ENCODE measurements around the gene EID3. TPM values are rescaled to one million over a fixed set of nuclear protein-coding genes. Genes with fewer than 3 reads are reported as not detected.

The EID3 gene
- total and polyA plus RNA-seq, 4 donors = 0.89 to 16.6 (median 4.5) TPM

- no peak for ATAC-seq (ENCODE audit: insufficient read depth, low FRiP score)
- TF ChIP-seq CTCF (IDR thresholded peaks at IDR 0.05; ENCODE audit: control extremely low read depth, extremely low read depth) = no peak
Observed at GRCh38 chr12:104348283-104348993, 44.9 kb downstream of the EID3 start.

GRCh38 chr12:104348994-104349494, 45.5 kb downstream of the EID3 start:
- 95 to 99% methylated on average over 2 of the region's 2 CpGs for WGBS, 2 donors
- H3K9ac ChIP-seq (ENCODE audit: insufficient read depth in 1 of 2, low read length in 2 of 2) = no peak overlapping the region
- H3K4me3 ChIP-seq = no peak overlapping the region
- H3K27ac ChIP-seq (ENCODE audit: low read depth in 1 of 2, low read length in 1 of 2) = no peak overlapping the region
- peaks cover 0 to 3% (median 0%) of the 10 kb centered on the region in 5 donors for H3K4me1 ChIP-seq (ENCODE audit: control insufficient read depth in 5 of 5, insufficient read depth in 5 of 5, low read length in 5 of 5)
- DNase-seq (no peak), ATAC-seq (ENCODE audit: insufficient read depth, low FRiP score) (no peak)
- H3K27me3 ChIP-seq (ENCODE audit: control insufficient read depth in 3 of 3, insufficient read depth in 3 of 3, low read length in 2 of 3) = no peaks in the 10 kb centered on the region
- no peak for TF ChIP-seq CTCF (IDR thresholded peaks at IDR 0.05; ENCODE audit: control extremely low read depth, extremely low read depth)
- no peaks in the 10 kb centered on the region for H3K9me3 ChIP-seq (ENCODE audit: control insufficient read depth in 4 of 4, insufficient read depth in 3 of 4, low read length in 3 of 4)
- peaks cover 12 to 32% (median 27%) of the 10 kb centered on the region in 4 donors for H3K36me3 ChIP-seq (ENCODE audit: control insufficient read depth in 4 of 4, insufficient read depth in 4 of 4, low read length in 4 of 4)

More at GRCh38 chr12:104348283-104348993, 44.9 kb downstream of the EID3 start:
- peaks cover 12 to 34% (median 28%) of the 10 kb centered on the region in 4 donors for H3K36me3 ChIP-seq (ENCODE audit: control insufficient read depth in 4 of 4, insufficient read depth in 4 of 4, low read length in 4 of 4)
- no peak overlapping the region for H3K4me3 ChIP-seq
- peaks cover 0 to 3% (median 0%) of the 10 kb centered on the region in 5 donors for H3K4me1 ChIP-seq (ENCODE audit: control insufficient read depth in 5 of 5, insufficient read depth in 5 of 5, low read length in 5 of 5)
- no peaks in the 10 kb centered on the region for H3K9me3 ChIP-seq (ENCODE audit: control insufficient read depth in 4 of 4, insufficient read depth in 3 of 4, low read length in 3 of 4)
- DNase-seq = no peak
- H3K9ac ChIP-seq (ENCODE audit: insufficient read depth in 1 of 2, low read length in 2 of 2) = no peak overlapping the region
- WGBS, 2 donors = 96 to 97% methylated on average over 11 of the region's 11 CpGs
- H3K27ac ChIP-seq (ENCODE audit: low read depth in 1 of 2, low read length in 1 of 2) = no peak overlapping the region
- H3K27me3 ChIP-seq (ENCODE audit: control insufficient read depth in 3 of 3, insufficient read depth in 3 of 3, low read length in 2 of 3) = no peaks in the 10 kb centered on the region

- WGBS, 2 donors = 89 to 92% methylated on average over 8 of the region's 8 CpGs
Observed at GRCh38 chr12:104350211-104351056, 46.9 kb downstream of the EID3 start.

More at GRCh38 chr12:104350211-104351056, 46.9 kb downstream of the EID3 start:
- DNase-seq (no peak), ATAC-seq (ENCODE audit: insufficient read depth, low FRiP score) (no peak)
- Histone ChIP-seq H3K27ac (ENCODE audit: low read depth in 1 of 2, low read length in 1 of 2) (no peak overlapping the region), H3K4me3 (no peak overlapping the region), H3K4me1 (ENCODE audit: control insufficient read depth in 5 of 5, insufficient read depth in 5 of 5, low read length in 5 of 5) (no peaks in the 10 kb centered on the region), H3K36me3 (ENCODE audit: control insufficient read depth in 4 of 4, insufficient read depth in 4 of 4, low read length in 4 of 4) (peaks cover 12 to 29% (median 26%) of the 10 kb centered on the region in 4 donors), H3K27me3 (ENCODE audit: control insufficient read depth in 3 of 3, insufficient read depth in 3 of 3, low read length in 2 of 3) (no peaks in the 10 kb centered on the region), H3K9me3 (ENCODE audit: control insufficient read depth in 4 of 4, insufficient read depth in 3 of 4, low read length in 3 of 4) (no peaks in the 10 kb centered on the region), H3K9ac (ENCODE audit: insufficient read depth in 1 of 2, low read length in 2 of 2) (no peak overlapping the region)
- no peak for TF ChIP-seq CTCF (IDR thresholded peaks at IDR 0.05; ENCODE audit: control extremely low read depth, extremely low read depth)

Data from lung (tissue), 12 donors.